MCF 10A (cell line): ENCODE results near the gene PTPRT. TPM values are rescaled to one million over a fixed set of nuclear protein-coding genes. Genes with fewer than 3 reads are reported as not detected.

Experiments used
- BruUV-seq: library from RNA; stranded (reverse); fragments of 400-500 nt; replicated peaks from 2 replicates; lab custom pipeline; 2021; lab: Mats Ljungman, UMichigan
- CTCF ChIA-PET: fragments of 300-600 bp; sonication (Branson Sonifier 250); formaldehyde crosslinking; extraction: SDS; loops from one replicate; lab custom pipeline; 2021; ENCODE audit warnings: antibody characterized with exemption, inconsistent platforms; lab: Yijun Ruan, JAX
- POLR2A ChIA-PET: fragments of 300-600, 350-650 bp; sonication (Branson Sonifier 250); formaldehyde crosslinking; extraction: SDS; loops from one replicate; lab custom pipeline; 2020; ENCODE audit warnings: antibody characterized with exemption, inconsistent platforms; lab: Yijun Ruan, JAX
- DNase-seq: peaks from one replicate; pipeline ENCODE4 v3.0.0-alpha.2; 2018; ENCODE audit not compliant: unreplicated experiment
- H3K27ac Mint-ChIP-seq: one replicate; pipeline ENCODE4 v1.8.0; 2022; ENCODE audit warnings: mild to moderate bottlenecking, low read depth, mixed read lengths; ENCODE audit not compliant: unreplicated experiment
- H3K27me3 Mint-ChIP-seq: one replicate; pipeline ENCODE4 v1.8.0; 2022; ENCODE audit warnings: mixed read lengths; ENCODE audit not compliant: insufficient read depth, unreplicated experiment
- H3K36me3 Mint-ChIP-seq: one replicate; pipeline ENCODE4 v1.8.0; 2022; ENCODE audit warnings: mild to moderate bottlenecking, moderate library complexity, mixed read lengths; ENCODE audit not compliant: insufficient read depth, unreplicated experiment
- H3K4me1 Mint-ChIP-seq: one replicate; pipeline ENCODE4 v1.8.0; 2022; ENCODE audit warnings: mixed read lengths; ENCODE audit not compliant: insufficient read depth, unreplicated experiment
- H3K4me3 Mint-ChIP-seq: one replicate; pipeline ENCODE4 v1.8.0; 2022; ENCODE audit warnings: mild to moderate bottlenecking, moderate library complexity, mixed read lengths; ENCODE audit not compliant: unreplicated experiment
- H3K9me3 Mint-ChIP-seq: one replicate; pipeline ENCODE4 v1.8.0; 2022; ENCODE audit warnings: mixed read lengths; ENCODE audit not compliant: unreplicated experiment
- CTCF ChIP-seq: fragments of 200-600 bp; IDR thresholded peaks from one replicate; pipeline ENCODE4 v1.8.0; 2022; ENCODE audit warnings: antibody characterized with exemption, mild to moderate bottlenecking; ENCODE audit not compliant: unreplicated experiment
- intact Hi-C: fragments of 100-400 bp; cut with micrococcal nuclease; formaldehyde crosslinking; loops from 2 replicates; pipeline ENCODE4 v1.14.1; 2022
- total RNA-seq: library from RNA; stranded (reverse); gene quantifications from 2 replicates; pipeline ENCODE4 v1.2.3, GENCODE V29; 2022

The PTPRT gene
- total RNA-seq, 1 experiment from 2014 or later, result not detected

GRCh38 chr20:42862446-42862845 is 327.3 kb downstream of the PTPRT start:
- H3K27me3 Mint-ChIP-seq, result no peaks in the 10 kb centered on the region

GRCh38 chr20:42857446-42857845 is 332.3 kb downstream of the PTPRT start:
- ChIA-PET POLR2A (no interaction called here), CTCF (interaction anchor here (0.6 kb wide), 1 partner anchor 126 kb away, joined by 3 read pairs; no protein-coding TSS in a partner anchor)
- Mint-ChIP-seq H3K27ac (no peak overlapping the region), H3K36me3 (no peaks in the 10 kb centered on the region), H3K27me3 (no peaks in the 10 kb centered on the region), H3K9me3 (peaks cover 44% of the 10 kb centered on the region), H3K4me1 (no peaks in the 10 kb centered on the region), H3K4me3 (no peak overlapping the region)
- DNase-seq, result no peak
- TF ChIP-seq CTCF, result no peak
- no TSS peak for BruUV-seq
- intact Hi-C loops, result no loop called here

More at GRCh38 chr20:42862446-42862845, 327.3 kb downstream of the PTPRT start:
- peaks cover 42% of the 10 kb centered on the region for H3K9me3 Mint-ChIP-seq
- no peak overlapping the region for H3K4me3 Mint-ChIP-seq
- H3K36me3 Mint-ChIP-seq, result no peaks in the 10 kb centered on the region
- BruUV-seq, result no TSS peak
- ChIA-PET CTCF (no interaction called here), POLR2A (no interaction called here)
- intact Hi-C loops, result no loop called here
- no peak overlapping the region for H3K27ac Mint-ChIP-seq
- no peak for TF ChIP-seq CTCF
- H3K4me1 Mint-ChIP-seq, result no peaks in the 10 kb centered on the region
- DNase-seq, result no peak

GRCh38 chr20:42855896-42856295 is 333.8 kb downstream of the PTPRT start:
- POLR2A ChIA-PET, result no interaction called here
- Mint-ChIP-seq H3K4me3 (no peak overlapping the region), H3K4me1 (no peaks in the 10 kb centered on the region), H3K36me3 (no peaks in the 10 kb centered on the region), H3K9me3 (peaks cover 44% of the 10 kb centered on the region), H3K27me3 (no peaks in the 10 kb centered on the region), H3K27ac (no peak overlapping the region)
- intact Hi-C loops, result no loop called here
- BruUV-seq, result no TSS peak
- no peak for DNase-seq
- CTCF ChIA-PET, result no interaction called here
- no peak for TF ChIP-seq CTCF

- ChIA-PET POLR2A (no interaction called here), CTCF (no interaction called here)
- BruUV-seq, result no TSS peak
- Mint-ChIP-seq H3K27ac (no peak overlapping the region), H3K4me3 (no peak overlapping the region), H3K36me3 (no peaks in the 10 kb centered on the region), H3K4me1 (no peaks in the 10 kb centered on the region), H3K27me3 (no peaks in the 10 kb centered on the region), H3K9me3 (peaks cover 61% of the 10 kb centered on the region)
- intact Hi-C loops, result no loop called here
- no peak for TF ChIP-seq CTCF
- DNase-seq, result no peak
Measured at GRCh38 chr20:42852691-42853090, 337.0 kb downstream of the PTPRT start.
